ENCODE measurements around the gene MARS1. TPM values are rescaled to one million over a fixed set of nuclear protein-coding genes. Genes with fewer than 3 reads are reported as not detected.

Gene MARS1
- total RNA-seq, 4 donors from 2014 or later: 37.7 to 81.1 (median 42.0) TPM

DNA sequence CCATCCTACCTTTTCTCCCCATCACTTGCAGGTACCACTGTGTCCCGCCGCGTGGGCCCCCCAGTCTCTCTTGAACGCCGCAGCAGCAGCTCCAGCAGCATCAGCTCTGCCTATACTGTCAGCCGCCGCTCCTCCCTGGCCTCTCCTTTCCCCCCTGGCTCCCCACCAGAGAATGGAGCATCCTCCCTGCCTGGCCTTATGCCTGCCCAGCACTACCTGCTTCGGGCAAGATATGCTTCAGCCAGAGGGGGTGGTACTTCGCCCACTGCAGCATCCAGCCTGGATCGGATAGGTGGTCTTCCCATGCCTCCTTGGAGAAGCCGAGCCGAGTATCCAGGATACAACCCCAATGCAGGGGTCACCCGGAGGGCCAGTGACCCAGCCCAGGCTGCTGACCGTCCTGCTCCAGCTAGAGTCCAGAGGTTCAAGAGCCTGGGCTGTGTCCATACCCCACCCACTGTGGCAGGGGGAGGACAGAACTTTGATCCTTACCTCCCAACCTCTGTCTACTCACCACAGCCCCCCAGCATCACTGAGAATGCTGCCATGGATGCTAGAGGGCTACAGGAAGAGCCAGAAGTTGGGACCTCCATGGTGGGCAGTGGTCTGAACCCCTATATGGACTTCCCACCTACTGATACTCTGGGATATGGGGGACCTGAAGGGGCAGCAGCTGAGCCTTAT lies 17.4 kb upstream of the MARS1 start:
- TF ChIP-seq POLR2A (IDR thresholded peaks at IDR 0.05): no peak
- TF ChIP-seq, protein P1, sequence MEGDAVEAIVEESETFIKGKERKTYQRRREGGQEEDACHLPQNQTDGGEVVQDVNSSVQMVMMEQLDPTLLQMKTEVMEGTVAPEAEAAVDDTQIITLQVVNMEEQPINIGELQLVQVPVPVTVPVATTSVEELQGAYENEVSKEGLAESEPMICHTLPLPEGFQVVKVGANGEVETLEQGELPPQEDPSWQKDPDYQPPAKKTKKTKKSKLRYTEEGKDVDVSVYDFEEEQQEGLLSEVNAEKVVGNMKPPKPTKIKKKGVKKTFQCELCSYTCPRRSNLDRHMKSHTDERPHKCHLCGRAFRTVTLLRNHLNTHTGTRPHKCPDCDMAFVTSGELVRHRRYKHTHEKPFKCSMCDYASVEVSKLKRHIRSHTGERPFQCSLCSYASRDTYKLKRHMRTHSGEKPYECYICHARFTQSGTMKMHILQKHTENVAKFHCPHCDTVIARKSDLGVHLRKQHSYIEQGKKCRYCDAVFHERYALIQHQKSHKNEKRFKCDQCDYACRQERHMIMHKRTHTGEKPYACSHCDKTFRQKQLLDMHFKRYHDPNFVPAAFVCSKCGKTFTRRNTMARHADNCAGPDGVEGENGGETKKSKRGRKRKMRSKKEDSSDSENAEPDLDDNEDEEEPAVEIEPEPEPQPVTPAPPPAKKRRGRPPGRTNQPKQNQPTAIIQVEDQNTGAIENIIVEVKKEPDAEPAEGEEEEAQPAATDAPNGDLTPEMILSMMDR (IDR thresholded peaks at IDR 0.05 in 4 of 5, conservative IDR thresholded peaks at IDR 0.05 in 1 of 5): no peak
- in situ Hi-C loops (cut with MboI; ENCODE audit: low sequenced_read_pairs in 4 of 4): no loop called here
- Histone ChIP-seq H3K27ac (no peak overlapping the region), H3K4me3 (no peak overlapping the region), H3K27me3 (peaks cover 20 to 31% (median 29%) of the 10 kb centered on the region in 3 donors), H3K36me3 (no peaks in the 10 kb centered on the region), H3K9me3 (no peaks in the 10 kb centered on the region), H3K4me1 (peaks cover 5% of the 10 kb centered on the region in 2 donors)
- ATAC-seq (no peak), DNase-seq (no peak)
- intact Hi-C loops (cut with DNase I; ENCODE audit: low total_unique reads): no loop called here

GRCh38 chr12:57470970-57471656 lies 16.8 kb upstream of the MARS1 start:
- H3K27me3 ChIP-seq: peaks cover 27 to 38% (median 36%) of the 10 kb centered on the region in 3 donors
- peaks cover 10 to 12% of the 10 kb centered on the region in 2 donors for H3K4me1 ChIP-seq
- intact Hi-C loops (cut with DNase I; ENCODE audit: low total_unique reads) (no loop called here), in situ Hi-C loops (cut with MboI; ENCODE audit: low sequenced_read_pairs in 4 of 4) (no loop called here)
- no peaks in the 10 kb centered on the region for H3K9me3 ChIP-seq
- H3K4me3 ChIP-seq: no peak overlapping the region
- H3K36me3 ChIP-seq: no peaks in the 10 kb centered on the region
- no peak for TF ChIP-seq POLR2A (IDR thresholded peaks at IDR 0.05)
- TF ChIP-seq, protein P1 (IDR thresholded peaks at IDR 0.05 in 4 of 5, conservative IDR thresholded peaks at IDR 0.05 in 1 of 5): no peak
- DNase-seq: no peak
- ATAC-seq: no peak
- H3K27ac ChIP-seq: no peak overlapping the region

GRCh38 chr12:57471661-57472060 lies 16.2 kb upstream of the MARS1 start:
- TF ChIP-seq, protein P1 (IDR thresholded peaks at IDR 0.05 in 4 of 5, conservative IDR thresholded peaks at IDR 0.05 in 1 of 5): no peak
- TF ChIP-seq POLR2A (IDR thresholded peaks at IDR 0.05): no peak
- in situ Hi-C loops (cut with MboI; ENCODE audit: low sequenced_read_pairs in 4 of 4) (no loop called here), intact Hi-C loops (cut with DNase I; ENCODE audit: low total_unique reads) (no loop called here)
- peaks cover 33 to 43% (median 41%) of the 10 kb centered on the region in 3 donors for H3K27me3 ChIP-seq
- no peak overlapping the region for H3K27ac ChIP-seq
- DNase-seq (no peak), ATAC-seq (no peak)
- no peaks in the 10 kb centered on the region for H3K36me3 ChIP-seq
- H3K4me1 ChIP-seq: peaks cover 12% of the 10 kb centered on the region in 2 donors
- H3K9me3 ChIP-seq: no peaks in the 10 kb centered on the region
- no peak overlapping the region for H3K4me3 ChIP-seq

DNA sequence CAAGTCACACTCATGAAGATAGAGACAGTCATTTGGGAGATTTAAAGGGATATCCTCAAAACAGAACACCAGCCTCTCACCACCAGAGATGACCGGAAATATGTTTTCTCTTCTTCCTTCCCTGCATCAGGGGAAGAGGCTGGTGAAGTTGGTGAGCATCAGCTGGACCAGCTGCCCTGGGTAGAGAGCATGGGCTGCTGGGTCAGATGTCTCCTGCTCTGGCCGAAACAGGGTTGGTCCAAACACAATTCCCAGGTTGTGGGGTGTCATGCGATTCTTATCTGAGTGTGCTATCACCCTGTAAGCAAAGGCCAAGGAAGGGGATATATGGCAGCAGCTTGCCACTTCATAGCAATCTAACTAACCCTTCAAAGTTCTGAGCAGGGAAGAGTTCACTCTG lies 15.5 kb upstream of the MARS1 start:
- intact Hi-C loops (cut with DNase I; ENCODE audit: low total_unique reads): no loop called here
- in situ Hi-C loops (cut with MboI; ENCODE audit: low sequenced_read_pairs in 4 of 4): no loop called here
- Histone ChIP-seq H3K27ac (no peak overlapping the region), H3K27me3 (peaks cover 40 to 47% (median 45%) of the 10 kb centered on the region in 3 donors), H3K4me1 (peaks cover 12% of the 10 kb centered on the region in 2 donors), H3K9me3 (no peaks in the 10 kb centered on the region), H3K4me3 (no peak overlapping the region), H3K36me3 (no peaks in the 10 kb centered on the region)
- no peak for DNase-seq
- TF ChIP-seq, protein P1 (IDR thresholded peaks at IDR 0.05 in 4 of 5, conservative IDR thresholded peaks at IDR 0.05 in 1 of 5): no peak
- TF ChIP-seq POLR2A (IDR thresholded peaks at IDR 0.05): no peak
- ATAC-seq: no peak

Data from gastrocnemius medialis (tissue), 4 donors.